ENCODE results near the gene UNC45A.

- TF ChIP-seq HDAC6 (IDR thresholded peaks at IDR 0.05; ENCODE audit: low read depth, low read length): no peak
- no peak for TF ChIP-seq TAF1 (IDR thresholded peaks at IDR 0.05; ENCODE audit: low read depth, low read length)
- TF ChIP-seq POLR2AphosphoS5 (IDR thresholded peaks at IDR 0.05; ENCODE audit: low read depth, low read length): no peak
These were observed 20.6 kb upstream of the UNC45A start for GRCh38 chr15:90914305-90915080.
